NB4 (cell line): ENCODE results near the gene ELP6.
A peak's percentile ranks its signal among the peaks of the same experiment; 100 is the strongest.
"Not testable (repeated sequence)": the region's sequence is repeated elsewhere in the genome, so short reads cannot be mapped to it uniquely, and the experiment has no call there.

Experiments
- DNase-seq: peaks from one replicate; pipeline ENCODE4 v3.0.0; 2010; ENCODE audit warnings: low read depth
- H3K4me3 ChIP-seq: one replicate; pipeline ENCODE4 v1.5.1; 2011; ENCODE audit warnings: mild to moderate bottlenecking, low read depth, low read length, moderate library complexity
- CTCF ChIP-seq: IDR thresholded peaks from one replicate; pipeline ENCODE4 v1.5.1; 2012; ENCODE audit warnings: low read depth, low read length
- MAX ChIP-seq: IDR thresholded peaks from 2 replicates; pipeline ENCODE4 v1.6.1; 2011; ENCODE audit warnings: low read depth, low read length
- MYC ChIP-seq: IDR thresholded peaks from 2 replicates; pipeline ENCODE4 v1.6.1; 2011; ENCODE audit warnings: low read depth, low read length
- POLR2A ChIP-seq: IDR thresholded peaks from 2 replicates; pipeline ENCODE4 v1.6.1; 2011; ENCODE audit warnings: mild to moderate bottlenecking; ENCODE audit not compliant: insufficient read length; ENCODE audit errors: extremely low read depth

ELP6 gene

GRCh38 chr3:47473391-47473790, 40.1 kb downstream of the ELP6 start:
- TF ChIP-seq CTCF = no peak
- TF ChIP-seq MYC = no peak
- no peak for TF ChIP-seq MAX
- TF ChIP-seq POLR2A = no peak
- no peak overlapping the region for H3K4me3 ChIP-seq

GRCh38 chr3:47469616-47470015, 43.9 kb downstream of the ELP6 start:
- TF ChIP-seq POLR2A (no peak), MYC (no peak), CTCF (no peak), MAX (no peak)
- no peak for DNase-seq

More at GRCh38 chr3:47473391-47473790, 40.1 kb downstream of the ELP6 start:
- DNase-seq = no peak

DNA sequence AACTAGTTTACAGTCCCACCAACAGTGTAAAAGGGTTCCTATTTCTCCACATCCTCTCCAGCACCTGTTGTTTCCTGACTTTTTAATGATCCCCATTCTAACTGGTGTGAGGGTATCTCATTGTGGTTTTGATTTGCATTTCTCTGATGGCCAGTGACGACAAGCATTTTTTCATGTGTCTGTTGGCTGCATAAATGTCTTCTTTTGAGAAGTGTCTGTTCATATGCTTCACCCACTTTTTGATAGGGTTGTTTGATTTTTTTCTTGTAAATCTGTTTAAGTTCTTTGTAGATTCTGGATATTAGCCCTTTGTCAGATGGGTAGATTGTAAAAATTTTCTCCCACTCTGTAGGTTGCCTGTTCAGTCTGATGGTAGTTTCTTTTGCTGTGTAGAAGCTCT, 45.2 kb downstream of the ELP6 start:
- not testable (repeated sequence) for DNase-seq, H3K4me3 ChIP-seq

More at GRCh38 chr3:47469616-47470015, 43.9 kb downstream of the ELP6 start:
- no peak overlapping the region for H3K4me3 ChIP-seq

- H3K4me3 ChIP-seq = no peak overlapping the region
- no peak for TF ChIP-seq POLR2A
- no peak for TF ChIP-seq MYC
- no peak for TF ChIP-seq MAX
- no peak for TF ChIP-seq CTCF
- peak; percentile 82 for DNase-seq
Measured at GRCh38 chr3:47464588-47464987, 48.9 kb downstream of the ELP6 start.

DNA sequence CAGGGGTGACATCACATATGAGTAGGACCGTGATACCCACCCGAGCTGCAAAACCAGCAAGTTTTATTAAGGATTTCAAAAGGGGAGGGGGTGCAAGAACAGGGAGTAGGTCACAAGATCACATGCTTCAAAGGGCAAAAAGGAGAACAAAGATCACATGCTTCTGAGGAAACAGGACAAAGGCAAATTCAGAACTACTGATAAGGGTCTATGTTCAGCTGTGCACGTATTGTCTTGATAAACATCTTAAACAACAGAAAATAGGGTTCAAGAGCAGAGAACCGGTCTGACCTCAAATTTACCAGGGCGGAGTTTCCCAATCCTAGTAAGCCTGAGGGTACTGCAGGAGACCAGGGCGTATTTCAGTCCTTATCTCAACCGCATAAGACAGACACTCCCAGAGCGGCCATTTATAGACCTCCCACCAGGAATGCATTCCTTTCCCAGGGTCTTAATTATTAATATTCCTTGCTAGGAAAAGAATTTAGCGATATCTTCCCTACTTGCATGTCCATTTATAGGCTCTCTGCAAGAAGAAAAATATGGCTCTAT, 53.9 kb downstream of the ELP6 start:
- DNase-seq, H3K4me3 ChIP-seq: not testable (repeated sequence)

GRCh38 chr3:47456984-47457383, 56.5 kb downstream of the ELP6 start:
- TF ChIP-seq MAX (no peak), CTCF (no peak)
- no peak for DNase-seq
- no peak overlapping the region for H3K4me3 ChIP-seq

- H3K4me3 ChIP-seq = no peak overlapping the region
- no peak for TF ChIP-seq MYC
- no peak for TF ChIP-seq CTCF
- TF ChIP-seq MAX = no peak
- no peak for TF ChIP-seq POLR2A
- peak; percentile 28 for DNase-seq
Measured at GRCh38 chr3:47455806-47456452, 57.6 kb downstream of the ELP6 start.
